Endometrium (tissue), 2 donors: ENCODE measurements around the gene PDGFA.

Experiments
- FAIRE-seq: peaks from 2 replicates; lab custom pipeline; 2012; peaks lifted over from hg19 to GRCh38; lab: Jason Lieb, UNC
- donor health status: control.
- donor health status: control.

The PDGFA gene

GRCh38 chr7:516606-517456 lies 2.8 kb downstream of the PDGFA start:
- no peak for FAIRE-seq

GRCh38 chr7:516216-516605 lies 3.4 kb downstream of the PDGFA start:
- no peak for FAIRE-seq

DNA sequence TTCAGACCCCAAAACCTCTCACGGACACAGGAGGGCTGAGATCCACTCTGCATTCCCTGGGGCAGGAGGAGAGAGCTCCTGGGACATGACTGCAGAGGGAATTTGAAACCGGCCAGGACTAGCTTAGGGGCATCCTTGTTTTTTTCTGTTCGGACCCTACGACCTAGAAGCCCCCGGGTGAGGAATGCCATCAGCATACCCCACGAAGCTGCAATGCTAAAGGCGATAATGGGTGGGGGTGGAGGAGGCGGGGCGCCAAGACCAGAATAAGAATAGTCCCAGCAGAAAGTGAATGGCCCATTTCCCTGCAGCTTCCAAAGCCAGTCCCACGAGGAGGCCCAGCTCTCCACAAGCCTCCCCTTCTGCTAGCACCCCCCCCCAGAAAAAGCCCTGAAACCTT lies 4.0 kb downstream of the PDGFA start:
- no peak for FAIRE-seq

GRCh38 chr7:514651-515598 lies 4.7 kb downstream of the PDGFA start:
- no peak for FAIRE-seq

DNA sequence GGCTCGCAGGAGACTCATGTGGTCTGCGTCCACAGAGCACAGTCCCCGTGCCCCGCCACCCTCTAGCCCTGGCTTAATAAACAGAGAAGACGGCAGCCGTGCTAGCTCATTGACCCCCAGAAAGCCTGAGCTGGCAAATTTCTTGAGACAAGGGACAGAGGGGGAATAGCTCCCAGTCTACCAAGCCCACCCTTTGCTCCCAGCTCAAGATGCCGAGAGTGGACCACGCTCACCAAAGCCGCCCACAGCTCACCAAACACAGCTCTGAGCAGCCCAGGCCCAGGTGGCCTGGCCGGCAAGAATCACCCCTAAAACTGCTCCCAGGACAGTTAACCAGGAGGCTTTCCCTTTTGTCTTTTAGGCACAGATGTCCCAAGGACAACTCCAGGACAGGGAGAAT lies 5.4 kb downstream of the PDGFA start:
- FAIRE-seq, result no peak

DNA sequence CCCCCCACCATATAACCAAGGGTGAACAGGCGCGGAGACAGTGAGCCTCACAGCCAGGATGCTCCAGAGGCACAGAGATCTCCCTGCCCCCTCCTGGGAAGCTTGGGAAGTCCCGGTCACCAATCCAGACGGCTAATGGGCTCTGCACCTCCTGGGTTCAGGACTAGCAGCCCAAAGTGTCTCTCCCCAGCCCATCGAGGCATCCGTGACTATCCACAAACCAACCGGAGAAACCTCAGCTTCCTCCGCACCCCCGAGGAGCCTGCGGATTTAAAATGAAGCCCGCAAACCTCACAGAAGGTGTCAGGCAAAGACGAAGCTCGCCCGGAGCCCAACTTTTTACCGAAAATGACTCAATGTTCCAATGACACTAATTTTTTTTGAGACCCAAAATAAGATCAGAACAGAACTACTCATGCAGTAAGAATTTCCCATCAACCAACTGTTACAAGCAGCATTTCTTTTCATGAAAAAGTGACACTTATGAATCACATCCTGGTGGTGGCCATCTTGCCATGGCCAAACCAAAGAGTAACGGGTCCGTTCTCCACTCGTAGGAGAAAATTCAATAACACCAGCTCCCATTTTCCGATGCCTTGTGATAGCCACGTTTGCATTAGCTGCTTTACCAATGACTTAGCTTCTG lies 6.0 kb downstream of the PDGFA start:
- no peak for FAIRE-seq

DNA sequence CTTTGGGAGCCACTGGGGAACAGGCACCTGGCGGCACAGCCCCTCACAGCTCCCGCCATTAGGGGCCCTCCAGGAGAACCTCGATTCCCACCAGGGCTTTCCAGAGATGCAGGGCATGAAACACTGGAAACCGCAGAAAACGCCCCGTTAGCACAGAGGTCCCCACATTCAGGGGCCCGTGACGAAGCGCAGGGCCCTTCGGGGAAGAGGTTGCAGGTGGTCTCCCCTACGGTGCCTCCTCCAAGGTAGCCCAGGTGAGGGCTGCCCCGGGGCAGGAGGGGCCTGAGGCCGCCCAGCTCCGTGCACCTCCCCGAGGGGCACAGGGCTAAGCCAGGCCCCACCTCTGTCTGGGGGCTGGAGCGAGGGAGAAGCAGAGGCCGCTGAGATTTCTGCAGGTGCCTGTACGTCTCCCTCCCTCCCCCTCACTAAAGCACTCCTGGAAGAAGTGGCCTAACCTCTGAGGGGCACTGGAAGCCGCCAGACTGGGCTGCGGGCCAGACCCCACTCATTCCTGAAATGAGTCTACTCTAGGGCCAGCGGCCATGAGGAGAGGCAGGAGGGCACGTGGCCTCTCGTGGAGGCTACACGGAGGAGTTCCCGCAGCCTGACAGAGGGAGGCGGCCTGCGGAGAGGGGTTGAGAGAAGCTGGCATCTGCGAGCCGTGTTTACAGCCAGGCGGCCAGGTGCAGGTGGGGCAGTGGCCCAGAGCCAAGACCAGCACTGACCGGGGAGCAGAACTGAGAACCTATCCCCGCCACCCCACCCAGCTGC lies 6.9 kb downstream of the PDGFA start:
- FAIRE-seq, result no peak

DNA sequence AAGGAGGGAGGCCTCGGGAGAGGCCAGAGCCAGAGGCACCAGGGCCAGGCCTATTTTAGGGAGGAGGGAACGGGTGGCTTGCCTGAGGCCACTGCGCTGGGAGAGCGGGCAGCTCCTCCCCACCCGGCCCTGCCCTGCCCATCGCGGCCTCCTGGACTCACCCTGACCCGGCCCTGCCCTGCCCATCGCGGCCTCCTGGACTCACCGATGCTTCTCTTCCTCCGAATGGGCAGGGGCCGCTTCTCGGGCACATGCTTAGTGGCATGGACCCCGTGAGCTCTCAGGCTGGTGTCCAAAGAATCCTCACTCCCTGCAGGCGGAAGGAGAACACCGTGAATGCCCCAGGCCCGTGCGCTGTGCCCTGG lies 7.5 kb downstream of the PDGFA start:
- FAIRE-seq, result no peak

- FAIRE-seq, result no peak
Measured at GRCh38 chr7:511476-512145, 8.0 kb downstream of the PDGFA start.

DNA sequence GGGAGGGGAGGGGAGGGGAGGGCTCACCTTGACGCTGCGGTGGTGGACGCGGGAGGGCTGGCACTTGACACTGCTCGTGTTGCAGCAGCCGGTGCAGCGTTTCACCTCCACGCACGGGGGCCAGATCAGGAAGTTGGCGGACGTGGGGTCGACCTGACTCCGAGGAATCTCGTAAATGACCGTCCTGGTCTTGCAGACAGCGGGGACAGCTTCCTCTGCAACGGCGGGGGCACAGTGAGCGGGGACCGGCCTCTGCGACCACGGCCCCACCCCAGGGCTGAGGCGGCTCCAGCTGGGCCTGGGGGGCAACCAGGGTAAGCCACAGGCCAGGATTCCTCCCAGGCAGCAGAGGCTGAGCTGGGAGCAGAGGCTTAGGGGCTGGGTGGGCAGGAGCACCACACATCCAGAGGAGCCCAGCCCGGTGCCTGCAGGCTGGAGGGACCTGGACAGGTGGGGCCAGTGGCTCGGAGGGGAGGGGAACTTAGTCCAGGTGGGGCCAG lies 8.8 kb downstream of the PDGFA start:
- FAIRE-seq, result no peak

DNA sequence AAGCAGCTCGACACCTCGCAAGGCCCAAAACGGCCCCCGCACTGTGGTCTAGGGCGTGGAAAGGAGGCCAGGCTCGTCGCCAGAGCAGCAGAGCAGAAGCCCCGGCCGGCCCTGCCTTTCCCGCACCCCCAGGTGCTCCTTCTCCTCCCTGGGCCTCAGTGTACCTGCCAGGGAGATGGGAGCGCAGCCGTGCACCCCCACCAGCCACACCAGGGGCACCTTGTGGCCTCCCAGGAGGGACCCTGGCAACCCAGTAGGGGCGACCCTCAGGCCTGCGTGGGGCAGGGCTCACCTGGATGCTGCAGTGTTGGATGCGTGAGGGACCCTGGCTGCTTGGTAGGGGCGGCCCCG lies 9.5 kb downstream of the PDGFA start:
- FAIRE-seq, result no peak

- FAIRE-seq, result no peak
Measured at GRCh38 chr7:509426-510130, 10.1 kb downstream of the PDGFA start.

GRCh38 chr7:508461-509170 lies 11.0 kb downstream of the PDGFA start:
- no peak for FAIRE-seq

GRCh38 chr7:507623-508300 lies 11.9 kb downstream of the PDGFA start:
- no peak for FAIRE-seq

- FAIRE-seq, result no peak
Measured at GRCh38 chr7:506921-507622, 12.6 kb downstream of the PDGFA start.

GRCh38 chr7:506391-506831 lies 13.2 kb downstream of the PDGFA start:
- no peak for FAIRE-seq

GRCh38 chr7:505171-505570 lies 14.5 kb downstream of the PDGFA start:
- no peak for FAIRE-seq

DNA sequence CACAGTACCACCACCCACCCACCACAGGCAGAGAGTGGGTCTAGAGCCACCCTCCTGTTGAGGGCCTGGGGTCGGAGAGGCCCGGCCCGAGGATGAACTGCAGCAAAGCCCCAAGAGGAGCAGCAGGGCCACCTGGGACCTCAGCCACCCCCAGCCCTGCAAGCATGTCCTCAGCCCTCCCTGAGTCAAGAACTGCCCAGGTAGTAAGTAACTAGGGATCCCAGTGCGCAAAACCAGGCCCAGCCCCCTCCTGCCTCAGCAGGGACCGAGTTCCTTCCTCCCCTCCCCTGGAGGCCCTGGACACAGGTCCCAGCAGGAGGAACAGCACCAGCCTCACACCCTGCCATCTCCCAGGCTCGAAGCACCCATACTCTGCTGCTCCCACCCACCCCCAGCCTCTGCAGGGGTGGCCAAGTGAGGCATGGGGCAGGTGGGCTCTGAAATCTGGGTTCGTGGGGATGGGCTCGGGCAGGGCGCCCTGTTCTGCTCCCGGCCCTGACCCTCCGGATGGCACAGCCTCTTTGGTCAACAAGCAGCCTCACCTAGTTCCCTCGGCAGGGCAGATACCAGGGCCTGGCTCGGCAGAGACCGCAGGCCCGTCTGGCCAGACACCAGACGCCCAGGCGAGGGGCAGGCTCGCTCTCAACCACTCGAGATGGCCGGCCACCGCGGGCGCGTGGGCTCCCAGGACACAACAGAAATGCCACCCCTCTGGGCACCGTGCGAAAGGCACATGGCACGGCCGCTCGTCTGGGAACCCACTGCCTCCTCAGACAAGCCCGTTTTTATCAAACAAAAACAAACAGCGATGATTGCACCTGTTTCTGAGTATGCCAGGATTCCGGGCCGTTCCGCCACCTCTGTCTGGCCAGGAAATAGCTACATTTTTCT lies 15.2 kb downstream of the PDGFA start:
- no peak for FAIRE-seq
